ENCODE data around the gene PARVG. TPM values are rescaled to one million over a fixed set of nuclear protein-coding genes. Genes with fewer than 3 reads are reported as not detected.

PARVG gene
- total RNA-seq, 1 experiment from 2014 or later, result 0.21 TPM

DNA sequence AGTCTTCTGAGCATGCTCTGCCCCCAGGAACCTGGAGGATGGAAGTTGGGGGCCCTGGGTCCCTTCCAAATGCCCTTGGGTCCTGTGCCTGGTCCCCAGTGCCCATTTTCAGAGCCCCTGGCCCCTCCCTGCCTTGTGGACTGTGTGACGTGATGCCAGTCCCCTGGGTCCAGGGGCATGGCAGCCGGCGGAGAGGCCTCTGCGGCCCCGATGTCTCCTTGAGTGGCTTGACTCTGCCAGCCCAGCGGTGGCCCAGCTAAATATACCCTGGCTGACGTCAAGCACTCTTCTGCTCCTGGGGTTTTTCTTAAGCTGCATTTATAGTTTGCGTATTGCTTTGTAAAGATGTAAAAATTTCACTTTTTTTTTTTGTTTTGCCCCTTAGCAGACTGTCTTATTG lies 35.2 kb upstream of the PARVG start:
- Histone ChIP-seq H3K27me3 (ENCODE audit: control insufficient read depth, insufficient read depth, low read length) (no peaks in the 10 kb centered on the region), H3K36me3 (replicated peaks; ENCODE audit: control insufficient read depth, insufficient read depth, low read length) (no peaks in the 10 kb centered on the region), H3K4me3 (ENCODE audit: insufficient read depth, low read depth, low read length) (no peak overlapping the region)
- DNase-seq, result no peak

DNA sequence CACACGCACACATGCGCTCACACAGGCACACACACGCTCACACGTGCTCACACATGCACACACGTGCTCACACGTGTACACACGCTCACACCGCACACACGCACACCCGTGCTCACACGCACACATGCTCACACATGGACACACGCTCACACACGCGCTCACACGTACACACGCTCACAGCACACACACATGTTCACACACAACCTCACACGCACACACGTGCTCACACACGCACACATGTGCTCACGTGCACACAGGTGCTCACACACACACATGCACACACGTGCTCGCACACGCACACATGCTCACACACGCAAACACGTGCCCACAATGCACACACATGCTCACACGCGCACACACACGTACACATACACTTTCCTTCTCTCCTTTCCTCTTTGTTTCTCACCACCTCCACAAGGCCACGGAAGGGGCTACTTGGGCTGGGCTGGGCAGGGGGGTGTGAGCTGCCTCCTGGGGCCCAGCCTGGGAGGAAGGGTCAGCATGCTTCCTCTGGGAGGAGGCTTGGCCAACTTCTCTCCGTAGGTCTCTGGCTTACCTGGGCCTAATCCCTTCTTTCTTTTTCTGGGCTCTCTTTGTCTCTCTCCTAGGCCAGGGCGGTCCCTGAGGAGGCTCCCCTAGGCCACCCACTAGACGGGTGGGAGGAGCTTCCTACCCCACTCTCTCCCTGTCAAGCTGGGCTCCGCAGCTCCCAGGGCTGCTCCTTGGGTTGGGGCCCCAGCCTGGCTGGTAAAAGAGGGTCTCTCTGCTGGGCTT lies 34.5 kb upstream of the PARVG start:
- H3K36me3 ChIP-seq (replicated peaks; ENCODE audit: control insufficient read depth, insufficient read depth, low read length), result no peaks in the 10 kb centered on the region
- peak; percentile 89 for DNase-seq
- H3K27me3 ChIP-seq (ENCODE audit: control insufficient read depth, insufficient read depth, low read length), result no peaks in the 10 kb centered on the region
- no peak overlapping the region for H3K4me3 ChIP-seq (ENCODE audit: insufficient read depth, low read depth, low read length)

DNA sequence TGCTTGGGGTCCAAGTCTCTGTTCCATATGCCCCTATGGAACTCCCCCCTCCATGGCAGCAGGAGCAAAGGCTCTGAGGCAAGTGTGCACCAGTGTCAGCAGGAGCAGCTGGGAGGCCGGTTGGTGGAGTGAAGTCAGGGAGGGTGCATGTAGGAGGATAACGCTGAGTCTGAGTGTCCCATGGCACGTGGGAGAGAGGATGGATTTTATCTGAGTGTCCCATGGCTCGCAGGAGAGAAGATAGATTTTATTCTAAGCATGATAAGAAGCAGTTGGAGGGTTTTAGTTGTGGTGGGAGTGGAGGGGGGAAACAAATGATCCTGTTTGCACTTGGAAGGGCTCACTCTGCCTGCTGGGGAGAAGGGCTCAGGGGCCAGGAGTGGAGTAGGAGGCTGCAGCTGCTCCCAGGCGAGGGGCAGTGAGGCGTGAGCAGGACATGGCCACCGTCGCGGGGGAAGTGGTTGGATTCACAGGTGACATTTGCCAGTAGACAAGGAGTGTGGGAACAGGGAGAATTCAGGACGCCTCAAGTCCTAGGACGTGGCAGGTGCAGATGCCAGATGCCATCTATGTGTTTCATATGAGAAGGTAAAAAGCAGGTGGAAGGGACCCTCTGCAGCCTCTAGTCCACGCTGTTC lies 33.6 kb upstream of the PARVG start:
- DNase-seq, result no peak
- no peaks in the 10 kb centered on the region for H3K27me3 ChIP-seq (ENCODE audit: control insufficient read depth, insufficient read depth, low read length)
- no peak overlapping the region for H3K4me3 ChIP-seq (ENCODE audit: insufficient read depth, low read depth, low read length)
- peaks cover 1% of the 10 kb centered on the region; the same call in 1 of the 2 replicates for H3K36me3 ChIP-seq (replicated peaks; ENCODE audit: control insufficient read depth, insufficient read depth, low read length)

DNA sequence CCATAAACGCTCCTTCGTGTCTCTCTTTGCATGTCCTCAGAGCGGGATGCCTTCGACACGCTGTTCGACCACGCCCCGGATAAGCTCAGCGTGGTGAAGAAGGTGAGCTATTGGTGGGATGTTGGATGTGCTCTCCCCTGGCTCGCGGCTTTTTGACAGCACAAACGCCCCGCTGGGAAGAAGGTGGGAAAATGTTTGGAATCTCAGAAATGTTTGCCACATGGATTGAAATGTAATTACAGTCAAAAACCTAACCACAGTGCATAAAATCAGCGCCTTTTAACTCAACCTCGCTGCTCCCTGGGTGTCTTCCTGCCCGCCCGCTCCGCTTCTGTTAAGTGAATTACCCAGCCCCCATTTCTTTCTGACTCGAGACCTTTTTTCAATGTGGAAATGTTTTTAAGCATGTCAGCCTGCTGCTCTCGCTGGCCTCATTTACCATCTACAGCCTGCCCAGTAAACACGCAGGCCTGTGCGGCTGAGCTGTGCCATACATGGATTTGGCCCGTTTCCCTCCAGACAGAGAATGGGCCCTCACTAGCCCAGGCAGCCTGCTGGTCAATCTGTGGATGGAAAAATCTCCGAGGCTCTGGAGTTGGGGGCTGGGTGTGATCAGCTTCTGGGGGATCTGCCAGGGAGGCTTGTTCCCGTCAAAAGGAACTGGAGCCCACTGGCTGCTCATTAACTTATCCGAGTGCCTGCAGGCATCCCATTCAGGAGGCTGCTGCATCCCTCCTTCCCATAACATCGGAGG lies 32.7 kb upstream of the PARVG start:
- Histone ChIP-seq H3K27me3 (ENCODE audit: control insufficient read depth, insufficient read depth, low read length) (no peaks in the 10 kb centered on the region), H3K4me3 (ENCODE audit: insufficient read depth, low read depth, low read length) (no peak overlapping the region), H3K36me3 (replicated peaks; ENCODE audit: control insufficient read depth, insufficient read depth, low read length) (peaks cover 1% of the 10 kb centered on the region; the same call in 1 of the 2 replicates)
- DNase-seq, result peak; percentile 87

DNA sequence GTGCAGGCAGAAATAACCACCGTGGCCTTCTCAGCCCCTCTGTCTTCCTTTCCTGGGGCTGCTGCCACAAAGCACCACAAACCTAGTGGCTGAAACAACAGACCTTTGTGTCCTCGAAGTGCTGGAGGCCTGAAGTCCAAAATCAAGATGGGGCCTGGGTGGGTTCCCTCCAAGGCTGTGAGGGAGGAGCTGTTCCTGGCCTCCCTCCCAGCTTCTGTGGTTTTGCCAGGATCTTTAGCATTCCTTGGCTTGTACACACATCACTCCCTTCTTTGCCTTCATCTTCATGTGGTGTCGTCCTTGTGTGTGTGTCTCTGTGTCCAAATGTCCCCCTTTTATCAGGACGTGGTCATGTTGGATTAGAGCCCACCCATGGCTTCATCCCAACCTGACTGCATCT lies 29.0 kb upstream of the PARVG start:
- DNase-seq, result no peak
- peaks cover 1% of the 10 kb centered on the region; the same call in 1 of the 2 replicates for H3K36me3 ChIP-seq (replicated peaks; ENCODE audit: control insufficient read depth, insufficient read depth, low read length)

DNA sequence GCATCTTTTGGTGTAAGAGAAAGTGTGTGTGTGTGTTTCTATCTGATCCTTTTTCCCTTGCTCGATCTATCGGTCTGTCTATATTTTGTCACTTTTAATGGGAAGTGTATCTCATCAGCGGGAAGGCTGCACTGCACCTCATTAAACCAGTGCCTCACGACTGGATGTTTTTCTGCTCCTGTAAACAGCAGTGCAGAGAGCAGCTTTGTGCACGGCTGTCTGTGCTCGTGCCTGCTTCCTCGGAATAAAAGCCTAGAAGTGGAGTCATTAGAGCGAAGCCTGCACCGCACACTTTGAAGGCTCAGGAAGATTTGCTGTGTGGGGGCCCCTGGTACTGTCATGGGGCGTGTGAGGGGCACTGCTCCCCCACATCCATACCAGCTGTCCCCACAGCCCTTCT lies 27.0 kb upstream of the PARVG start:
- Histone ChIP-seq H3K4me3 (ENCODE audit: insufficient read depth, low read depth, low read length) (no peak overlapping the region), H3K36me3 (replicated peaks; ENCODE audit: control insufficient read depth, insufficient read depth, low read length) (peaks cover 1% of the 10 kb centered on the region), H3K27me3 (ENCODE audit: control insufficient read depth, insufficient read depth, low read length) (no peaks in the 10 kb centered on the region)
- DNase-seq, result no peak

More for the DNA sequence above, 29.0 kb upstream of the PARVG start:
- Histone ChIP-seq H3K27me3 (ENCODE audit: control insufficient read depth, insufficient read depth, low read length) (no peaks in the 10 kb centered on the region), H3K4me3 (ENCODE audit: insufficient read depth, low read depth, low read length) (no peak overlapping the region)

DNA sequence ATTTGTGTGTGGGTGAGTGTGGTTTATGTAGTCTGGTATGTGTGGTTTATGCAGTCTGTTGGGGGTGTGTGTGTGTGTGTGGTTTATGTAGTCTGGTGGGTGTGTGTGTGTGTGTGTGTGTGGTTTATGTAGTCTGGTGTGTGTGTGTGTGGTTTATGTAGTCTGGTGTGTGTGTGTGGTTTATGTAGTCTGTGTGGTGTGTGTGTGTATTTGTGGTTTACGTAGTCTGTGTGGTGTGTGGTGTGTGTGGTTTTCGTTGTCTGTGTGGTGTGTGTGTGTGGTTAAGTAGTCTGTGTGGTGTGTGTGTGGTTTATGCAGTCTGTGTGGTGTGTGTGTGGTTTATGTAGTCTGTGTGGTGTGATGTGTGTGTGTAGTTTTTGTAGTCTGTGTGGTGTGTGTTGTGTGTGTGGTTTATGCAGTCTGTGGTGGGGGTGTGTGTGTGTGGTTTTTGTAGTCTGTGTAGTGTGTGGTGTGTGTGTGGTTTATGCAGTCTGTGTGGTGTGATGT lies 26.2 kb upstream of the PARVG start:
- H3K36me3 ChIP-seq (replicated peaks; ENCODE audit: control insufficient read depth, insufficient read depth, low read length), result peaks cover 1% of the 10 kb centered on the region
- DNase-seq, result no peak
- H3K27me3 ChIP-seq (ENCODE audit: control insufficient read depth, insufficient read depth, low read length), result no peaks in the 10 kb centered on the region
- H3K4me3 ChIP-seq (ENCODE audit: insufficient read depth, low read depth, low read length), result no peak overlapping the region

DNA sequence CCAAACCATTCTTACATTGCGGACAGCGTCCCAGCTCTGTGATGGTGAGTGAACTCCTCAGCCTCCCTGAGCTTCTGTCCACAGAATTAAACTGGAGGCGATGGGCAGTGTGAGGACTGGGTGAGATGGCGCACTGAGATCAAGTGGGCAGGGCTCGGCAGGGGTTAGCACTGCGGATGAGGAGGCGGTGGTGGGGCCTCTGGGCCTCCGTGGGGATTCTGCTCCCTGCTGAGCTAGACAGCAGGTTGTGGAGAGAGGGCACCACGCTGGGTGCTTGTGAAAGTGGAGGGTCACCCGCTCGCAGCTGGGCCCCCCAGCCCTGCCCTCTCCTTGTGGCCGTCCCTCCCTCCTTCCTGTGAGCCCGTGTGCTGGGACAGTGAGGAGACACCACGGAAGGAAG lies 25.6 kb upstream of the PARVG start:
- no peak overlapping the region for H3K4me3 ChIP-seq (ENCODE audit: insufficient read depth, low read depth, low read length)
- H3K27me3 ChIP-seq (ENCODE audit: control insufficient read depth, insufficient read depth, low read length), result no peaks in the 10 kb centered on the region
- DNase-seq, result no peak
- H3K36me3 ChIP-seq (replicated peaks; ENCODE audit: control insufficient read depth, insufficient read depth, low read length), result peaks cover 1% of the 10 kb centered on the region

DNA sequence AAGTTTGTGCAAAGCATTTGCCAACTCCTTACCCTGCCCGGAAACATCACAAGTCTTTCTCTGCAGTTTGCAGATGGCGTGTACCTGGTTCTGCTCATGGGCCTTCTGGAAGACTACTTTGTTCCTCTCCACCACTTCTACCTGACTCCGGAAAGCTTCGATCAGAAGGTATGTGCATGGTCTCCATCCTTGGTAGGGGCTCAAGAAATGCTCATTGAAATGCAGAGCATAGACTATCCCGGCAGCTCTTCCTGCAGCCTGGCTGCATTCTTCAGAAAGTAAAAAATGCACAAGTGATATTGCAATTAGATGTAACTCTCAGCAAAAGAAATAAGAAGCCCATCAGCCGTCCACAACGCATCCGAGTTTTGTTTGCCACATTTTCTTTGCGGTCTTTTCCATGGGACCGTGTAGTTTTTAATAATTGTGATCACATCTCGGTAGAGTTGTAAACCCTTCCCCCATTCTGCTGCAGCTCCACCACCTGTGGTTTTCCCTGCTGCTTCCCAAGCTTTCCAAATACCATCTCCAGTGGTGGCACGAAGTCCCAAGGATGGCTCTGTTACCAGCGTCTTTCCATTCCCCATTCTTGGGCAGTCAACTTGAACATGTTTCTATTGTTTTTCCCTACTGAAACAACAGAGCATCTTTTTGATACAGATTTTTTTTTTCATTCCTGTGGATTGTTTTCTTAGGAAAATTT lies 22.7 kb upstream of the PARVG start:
- Histone ChIP-seq H3K27me3 (ENCODE audit: control insufficient read depth, insufficient read depth, low read length) (no peaks in the 10 kb centered on the region), H3K4me3 (ENCODE audit: insufficient read depth, low read depth, low read length) (no peak overlapping the region), H3K36me3 (replicated peaks; ENCODE audit: control insufficient read depth, insufficient read depth, low read length) (no peaks in the 10 kb centered on the region; the same call in 1 of the 2 replicates)
- DNase-seq, result peak; percentile 60

DNA sequence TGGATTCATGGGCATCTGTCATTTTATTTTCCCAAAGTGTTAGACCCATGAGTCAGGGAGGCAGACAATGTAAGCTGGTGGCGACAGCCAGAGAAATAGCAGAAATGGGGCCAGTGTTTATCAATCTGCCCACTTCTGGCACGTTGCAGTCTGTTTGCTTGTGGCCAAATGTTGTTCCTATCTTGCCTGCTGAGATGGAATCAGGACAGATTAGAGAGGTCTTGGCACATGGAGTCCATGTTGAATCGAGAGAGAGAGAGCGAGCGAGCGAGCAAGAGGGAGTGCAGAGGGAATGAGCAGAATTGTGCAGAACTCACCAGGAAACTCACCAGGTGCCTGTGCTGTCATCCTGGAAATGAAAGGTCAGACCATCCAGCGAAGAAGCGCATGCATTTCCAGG lies 21.9 kb upstream of the PARVG start:
- no peak for DNase-seq
- Histone ChIP-seq H3K27me3 (ENCODE audit: control insufficient read depth, insufficient read depth, low read length) (no peaks in the 10 kb centered on the region), H3K36me3 (replicated peaks; ENCODE audit: control insufficient read depth, insufficient read depth, low read length) (no peaks in the 10 kb centered on the region; the same call in 1 of the 2 replicates), H3K4me3 (ENCODE audit: insufficient read depth, low read depth, low read length) (no peak overlapping the region)

DNA sequence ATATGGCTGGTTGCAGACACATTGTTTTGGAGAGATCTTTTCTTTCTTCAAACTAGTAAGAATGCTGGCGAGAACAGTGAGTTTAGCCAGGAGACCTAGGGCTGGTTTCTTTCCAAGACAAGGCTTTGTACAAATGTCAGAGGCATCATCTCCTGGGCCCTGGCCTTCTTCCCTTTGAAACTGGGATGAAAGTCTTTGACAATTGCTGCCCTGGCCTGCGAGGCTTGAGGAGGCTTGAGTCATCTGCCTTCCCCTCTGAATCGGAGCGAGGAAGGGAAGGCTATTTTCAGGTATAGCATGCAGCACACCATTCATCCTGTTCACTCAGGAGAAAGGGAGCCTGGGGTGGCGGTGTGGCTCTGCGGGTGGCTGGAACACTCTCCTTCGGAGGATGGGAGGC lies 21.5 kb upstream of the PARVG start:
- no peaks in the 10 kb centered on the region for H3K27me3 ChIP-seq (ENCODE audit: control insufficient read depth, insufficient read depth, low read length)
- no peak for DNase-seq
- no peaks in the 10 kb centered on the region; the same call in 1 of the 2 replicates for H3K36me3 ChIP-seq (replicated peaks; ENCODE audit: control insufficient read depth, insufficient read depth, low read length)
- no peak overlapping the region for H3K4me3 ChIP-seq (ENCODE audit: insufficient read depth, low read depth, low read length)

DNA sequence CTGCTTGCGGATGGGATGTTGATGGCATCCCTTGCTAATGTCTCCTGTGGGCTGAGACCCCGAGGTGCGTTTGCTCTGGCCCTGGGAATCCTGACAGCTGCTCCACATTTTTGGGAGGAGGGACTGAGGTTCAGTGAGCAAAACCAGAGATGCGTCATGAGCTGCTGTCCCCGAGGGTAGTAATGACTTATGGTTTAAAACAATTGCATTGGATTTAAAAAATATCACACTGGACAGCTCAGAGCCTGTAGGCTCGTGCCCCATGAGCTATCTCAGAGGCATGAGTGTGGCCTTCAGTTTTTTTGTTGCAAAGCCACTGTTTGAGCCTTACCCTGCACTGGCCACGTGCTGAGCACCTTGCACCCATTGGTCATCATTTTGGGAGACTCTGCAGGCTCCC lies 20.9 kb upstream of the PARVG start:
- Histone ChIP-seq H3K36me3 (replicated peaks; ENCODE audit: control insufficient read depth, insufficient read depth, low read length) (no peaks in the 10 kb centered on the region; the same call in 1 of the 2 replicates), H3K27me3 (ENCODE audit: control insufficient read depth, insufficient read depth, low read length) (no peaks in the 10 kb centered on the region), H3K4me3 (ENCODE audit: insufficient read depth, low read depth, low read length) (no peak overlapping the region)
- DNase-seq, result no peak

DNA sequence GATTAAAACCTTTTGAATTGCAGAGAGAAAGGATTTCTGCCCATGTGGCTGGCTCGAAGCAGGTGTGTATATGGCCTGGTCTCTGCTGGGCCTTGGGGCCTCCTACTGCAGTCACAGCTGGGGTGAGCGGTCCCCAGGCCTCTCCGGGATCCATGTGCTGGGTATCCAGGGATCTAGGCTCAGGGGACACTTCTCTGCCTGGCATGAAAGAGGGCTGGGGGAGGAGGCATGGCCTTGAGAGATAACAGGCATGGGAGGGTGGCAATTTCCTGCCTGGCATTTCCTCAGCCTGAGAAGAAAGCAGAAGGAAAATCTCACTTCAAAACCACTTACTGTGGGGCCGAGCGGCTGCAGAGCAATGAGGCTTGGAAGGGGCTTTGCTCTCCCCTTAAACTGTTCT lies 20.3 kb upstream of the PARVG start:
- H3K27me3 ChIP-seq (ENCODE audit: control insufficient read depth, insufficient read depth, low read length), result no peaks in the 10 kb centered on the region
- no peak for DNase-seq
- H3K36me3 ChIP-seq (replicated peaks; ENCODE audit: control insufficient read depth, insufficient read depth, low read length), result no peaks in the 10 kb centered on the region; the same call in 1 of the 2 replicates
- H3K4me3 ChIP-seq (ENCODE audit: insufficient read depth, low read depth, low read length), result no peak overlapping the region

DNA sequence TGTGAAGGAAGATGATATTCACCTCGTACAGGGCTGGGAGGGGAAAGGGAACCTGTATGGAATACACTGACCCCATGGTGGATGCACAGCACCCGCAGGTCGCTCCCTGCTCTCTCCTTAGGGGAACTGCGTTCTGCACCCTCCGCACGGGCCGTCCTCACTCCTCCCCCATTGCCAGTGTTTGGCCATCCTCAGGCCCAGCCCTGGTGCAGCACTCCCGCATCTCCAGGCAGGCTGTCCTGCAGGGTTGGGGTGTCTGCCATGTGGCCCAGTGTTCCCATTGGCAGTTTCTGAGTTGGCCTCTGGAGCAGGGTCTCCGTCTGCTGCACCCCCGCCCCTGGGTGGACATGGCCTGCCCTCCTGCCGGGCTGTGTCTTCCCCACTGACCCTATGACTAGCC lies 19.1 kb upstream of the PARVG start:
- DNase-seq, result peak; percentile 51
- H3K4me3 ChIP-seq (ENCODE audit: insufficient read depth, low read depth, low read length), result no peak overlapping the region

More for the DNA sequence above, 19.1 kb upstream of the PARVG start:
- H3K27me3 ChIP-seq (ENCODE audit: control insufficient read depth, insufficient read depth, low read length), result no peaks in the 10 kb centered on the region
- no peaks in the 10 kb centered on the region; the same call in 1 of the 2 replicates for H3K36me3 ChIP-seq (replicated peaks; ENCODE audit: control insufficient read depth, insufficient read depth, low read length)

All from H7 (cell line).